Keratinocyte (primary cell): ENCODE results near the gene CEP68.

ENCODE experiments used
- CTCF ChIP-seq, 3 experiments: IDR thresholded peaks in 1 of 3; conservative IDR thresholded peaks in 1 of 3; optimal IDR thresholded peaks in 1 of 3; 2 replicates in 2 of 3; 3 replicates in 1 of 3; pipeline versions ENCODE3 to v1.5.1; 2011; ENCODE audit warnings: low read length in 3 of 3, mild to moderate bottlenecking in 3 of 3, moderate library complexity in 2 of 3, control low read depth in 1 of 3, inconsistent platforms in 1 of 3; ENCODE audit not compliant: insufficient read depth in 2 of 3; ENCODE audit errors: extremely low read depth in 1 of 3
- EZH2 ChIP-seq: IDR thresholded peaks from one replicate; pipeline ENCODE4 v1.6.1; 2012; ENCODE audit warnings: inconsistent platforms, mild to moderate bottlenecking, low read length, moderate library complexity

GRCh38 chr2:65134158-65134557 lies 77.9 kb downstream of the CEP68 start:
- no peak for TF ChIP-seq CTCF (optimal IDR thresholded peaks at IDR 0.05 in 1 of 3, IDR thresholded peaks at IDR 0.05 in 1 of 3, conservative IDR thresholded peaks at IDR 0.05 in 1 of 3; ENCODE audit: extremely low read depth in 1 of 3, insufficient read depth in 2 of 3, low read length in 3 of 3)
- no peak for TF ChIP-seq EZH2
